GM20000 (cell line): ENCODE measurements around the gene FUT4.

Source experiments
- DNase-seq: peaks from one replicate; pipeline ENCODE4 v3.0.0; 2012; ENCODE audit warnings: low spot score
- TF ChIP-seq, protein P1 (sequence below): IDR thresholded peaks from 2 replicates; pipeline ENCODE4 v1.5.1; 2012; ENCODE audit warnings: mild to moderate bottlenecking, control low read depth; ENCODE audit errors: extremely low read depth, missing control alignments

The FUT4 gene

DNA sequence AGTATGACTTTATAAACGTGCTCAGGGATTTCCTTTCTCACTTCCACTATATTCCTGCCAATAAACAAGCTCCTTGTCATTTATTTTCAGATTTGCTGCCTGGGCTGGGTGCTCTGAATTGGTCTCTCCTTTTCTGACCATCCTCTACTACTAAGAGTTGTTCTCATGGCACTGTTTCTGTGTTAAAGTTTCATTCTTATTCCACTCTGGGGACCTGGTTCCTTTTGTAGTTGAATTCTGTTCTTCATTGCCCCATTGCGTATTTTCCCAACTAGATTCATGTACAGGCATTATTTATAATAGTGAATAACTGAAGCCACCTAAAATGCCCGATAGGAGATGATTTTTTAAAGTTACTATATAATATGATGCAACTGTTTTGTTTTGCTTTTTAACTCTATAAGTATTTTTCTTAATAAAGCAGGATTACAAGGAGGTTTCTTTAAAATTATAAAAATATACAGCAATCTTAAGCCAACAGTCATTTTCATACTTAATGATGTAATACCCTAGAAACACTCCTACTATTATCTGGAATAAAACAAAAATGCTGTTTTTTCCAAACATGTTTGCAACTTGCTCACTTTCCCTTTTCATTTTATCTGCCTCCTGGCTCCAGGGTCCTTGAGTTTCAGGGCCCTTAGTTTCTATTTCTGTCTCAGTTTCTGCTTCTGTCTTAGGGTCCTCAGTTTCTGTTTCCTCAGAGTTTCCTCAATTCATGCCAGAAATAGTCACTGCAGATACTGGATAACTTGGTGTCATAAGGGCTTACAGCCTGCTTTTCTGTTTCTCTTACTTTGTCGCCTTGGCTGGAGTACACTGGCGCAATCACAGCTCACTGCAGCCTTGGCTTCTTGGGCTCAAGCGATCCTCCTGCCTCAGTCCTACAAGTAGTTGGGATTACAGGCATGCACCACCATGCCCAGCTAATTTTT, 9.8 kb upstream of the FUT4 start:
- no peak for DNase-seq
- TF ChIP-seq, protein P1, sequence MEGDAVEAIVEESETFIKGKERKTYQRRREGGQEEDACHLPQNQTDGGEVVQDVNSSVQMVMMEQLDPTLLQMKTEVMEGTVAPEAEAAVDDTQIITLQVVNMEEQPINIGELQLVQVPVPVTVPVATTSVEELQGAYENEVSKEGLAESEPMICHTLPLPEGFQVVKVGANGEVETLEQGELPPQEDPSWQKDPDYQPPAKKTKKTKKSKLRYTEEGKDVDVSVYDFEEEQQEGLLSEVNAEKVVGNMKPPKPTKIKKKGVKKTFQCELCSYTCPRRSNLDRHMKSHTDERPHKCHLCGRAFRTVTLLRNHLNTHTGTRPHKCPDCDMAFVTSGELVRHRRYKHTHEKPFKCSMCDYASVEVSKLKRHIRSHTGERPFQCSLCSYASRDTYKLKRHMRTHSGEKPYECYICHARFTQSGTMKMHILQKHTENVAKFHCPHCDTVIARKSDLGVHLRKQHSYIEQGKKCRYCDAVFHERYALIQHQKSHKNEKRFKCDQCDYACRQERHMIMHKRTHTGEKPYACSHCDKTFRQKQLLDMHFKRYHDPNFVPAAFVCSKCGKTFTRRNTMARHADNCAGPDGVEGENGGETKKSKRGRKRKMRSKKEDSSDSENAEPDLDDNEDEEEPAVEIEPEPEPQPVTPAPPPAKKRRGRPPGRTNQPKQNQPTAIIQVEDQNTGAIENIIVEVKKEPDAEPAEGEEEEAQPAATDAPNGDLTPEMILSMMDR: no peak

DNA sequence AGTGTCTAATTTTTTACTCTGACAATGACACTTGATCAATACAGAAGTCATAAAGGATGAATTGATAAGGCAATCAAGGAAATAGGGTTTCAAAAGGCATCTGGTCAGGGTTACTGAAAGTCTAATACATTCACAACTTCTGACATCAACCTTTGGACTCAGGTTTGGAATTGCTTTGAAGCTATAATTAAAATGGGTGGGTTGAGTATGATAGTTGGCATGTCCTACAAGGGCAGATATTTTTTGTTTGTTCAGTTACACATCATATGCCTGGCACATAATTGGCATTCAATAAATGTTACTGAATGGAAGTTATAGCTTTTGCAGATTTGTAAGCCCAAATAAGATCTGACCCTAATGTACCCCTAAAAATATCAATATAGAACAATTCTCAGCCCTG, 7.3 kb upstream of the FUT4 start:
- no peak for DNase-seq
- TF ChIP-seq, protein P1: no peak

DNA sequence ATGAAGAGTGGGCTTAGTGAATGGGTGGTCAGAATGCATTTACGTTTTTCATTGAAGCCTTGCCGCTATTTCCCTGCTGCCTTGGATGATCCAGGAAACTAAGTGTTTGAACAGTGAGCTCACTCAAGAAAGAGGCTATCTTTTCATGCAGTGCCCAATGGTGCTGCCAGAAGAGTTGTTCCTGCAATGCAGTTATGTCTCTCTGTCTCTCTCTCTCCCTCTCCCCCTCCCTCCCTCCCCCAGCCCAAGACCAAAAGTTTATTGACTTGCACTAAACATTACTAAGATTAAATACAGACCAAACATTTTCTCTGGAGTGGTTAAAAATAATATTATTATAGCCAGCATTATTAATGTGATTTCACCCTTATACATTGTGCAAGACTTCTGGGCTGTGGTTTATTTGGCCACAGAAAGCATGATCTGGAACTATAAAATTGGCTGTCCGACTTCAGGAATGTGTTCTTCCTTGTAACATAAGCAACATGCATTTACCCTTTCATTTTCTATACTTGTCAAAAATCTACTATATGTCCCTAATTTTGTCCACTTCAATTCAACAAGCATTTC, 6.6 kb upstream of the FUT4 start:
- no peak for DNase-seq
- TF ChIP-seq, protein P1: no peak

DNA sequence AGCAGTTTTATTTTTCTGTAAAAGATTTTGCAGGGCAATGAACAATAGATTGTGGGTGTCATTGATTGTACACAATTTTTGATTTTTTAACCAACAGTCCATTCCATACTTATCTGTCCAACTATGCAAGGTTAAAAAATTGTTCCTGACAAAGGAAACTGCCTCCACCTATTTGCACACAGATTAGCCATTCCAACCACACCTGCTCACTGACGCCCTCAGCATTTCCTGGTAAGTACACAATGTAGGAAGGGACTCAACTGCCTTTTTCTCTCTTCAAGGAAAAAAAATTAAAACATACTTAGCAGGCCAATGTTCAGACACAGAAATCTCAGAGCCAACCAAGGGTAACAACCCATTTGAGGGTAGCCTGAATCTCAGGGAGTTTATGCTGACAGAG, 4.3 kb upstream of the FUT4 start:
- DNase-seq: no peak
- TF ChIP-seq, protein P1: no peak

DNA sequence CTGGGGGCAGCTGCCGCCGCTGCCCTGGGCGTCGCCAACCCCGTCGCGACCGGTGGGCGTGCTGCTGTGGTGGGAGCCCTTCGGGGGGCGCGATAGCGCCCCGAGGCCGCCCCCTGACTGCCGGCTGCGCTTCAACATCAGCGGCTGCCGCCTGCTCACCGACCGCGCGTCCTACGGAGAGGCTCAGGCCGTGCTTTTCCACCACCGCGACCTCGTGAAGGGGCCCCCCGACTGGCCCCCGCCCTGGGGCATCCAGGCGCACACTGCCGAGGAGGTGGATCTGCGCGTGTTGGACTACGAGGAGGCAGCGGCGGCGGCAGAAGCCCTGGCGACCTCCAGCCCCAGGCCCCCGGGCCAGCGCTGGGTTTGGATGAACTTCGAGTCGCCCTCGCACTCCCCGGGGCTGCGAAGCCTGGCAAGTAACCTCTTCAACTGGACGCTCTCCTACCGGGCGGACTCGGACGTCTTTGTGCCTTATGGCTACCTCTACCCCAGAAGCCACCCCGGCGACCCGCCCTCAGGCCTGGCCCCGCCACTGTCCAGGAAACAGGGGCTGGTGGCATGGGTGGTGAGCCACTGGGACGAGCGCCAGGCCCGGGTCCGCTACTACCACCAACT, 1.0 kb downstream of the FUT4 start:
- no peak for DNase-seq
- TF ChIP-seq, protein P1: no peak

DNA sequence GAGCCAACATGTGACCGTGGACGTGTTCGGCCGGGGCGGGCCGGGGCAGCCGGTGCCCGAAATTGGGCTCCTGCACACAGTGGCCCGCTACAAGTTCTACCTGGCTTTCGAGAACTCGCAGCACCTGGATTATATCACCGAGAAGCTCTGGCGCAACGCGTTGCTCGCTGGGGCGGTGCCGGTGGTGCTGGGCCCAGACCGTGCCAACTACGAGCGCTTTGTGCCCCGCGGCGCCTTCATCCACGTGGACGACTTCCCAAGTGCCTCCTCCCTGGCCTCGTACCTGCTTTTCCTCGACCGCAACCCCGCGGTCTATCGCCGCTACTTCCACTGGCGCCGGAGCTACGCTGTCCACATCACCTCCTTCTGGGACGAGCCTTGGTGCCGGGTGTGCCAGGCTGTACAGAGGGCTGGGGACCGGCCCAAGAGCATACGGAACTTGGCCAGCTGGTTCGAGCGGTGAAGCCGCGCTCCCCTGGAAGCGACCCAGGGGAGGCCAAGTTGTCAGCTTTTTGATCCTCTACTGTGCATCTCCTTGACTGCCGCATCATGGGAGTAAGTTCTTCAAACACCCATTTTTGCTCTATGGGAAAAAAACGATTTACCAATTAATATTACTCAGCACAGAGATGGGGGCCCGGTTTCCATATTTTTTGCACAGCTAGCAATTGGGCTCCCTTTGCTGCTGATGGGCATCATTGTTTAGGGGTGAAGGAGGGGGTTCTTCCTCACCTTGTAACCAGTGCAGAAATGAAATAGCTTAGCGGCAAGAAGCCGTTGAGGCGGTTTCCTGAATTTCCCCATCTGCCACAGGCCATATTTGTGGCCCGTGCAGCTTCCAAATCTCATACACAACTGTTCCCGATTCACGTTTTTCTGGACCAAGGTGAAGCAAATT, 1.8 kb downstream of the FUT4 start:
- DNase-seq: no peak
- TF ChIP-seq, protein P1: no peak
